Natural killer cell treated with Interleukin-12 subunit alpha and Interleukin-12 subunit beta and Interleukin-15 and Interleukin-18, amount 100 ng/mL, for 72 hours (primary cell): ENCODE results near the gene RNASEL. TPM values are rescaled to one million over a fixed set of nuclear protein-coding genes. Genes with fewer than 3 reads are reported as not detected.

Source experiments
- ATAC-seq, 2 donors: fragments of 150-1000 bp; cut with Tn5 transposase in 1 of 2; sonication (Bioruptor Pico), chemical (Tn5 transposase) in 1 of 2; 2 replicates each; pipeline ENCODE4 v1.10.0; 2021
- DNase-seq: peaks from one replicate; pipeline ENCODE4 v3.0.0; 2022; ENCODE audit warnings: low spot score
- H3K27ac Mint-ChIP-seq, 2 donors: 1 replicate in 1 of 2; 2 replicates in 1 of 2; pipeline ENCODE4 v1.8.0; 2022; ENCODE audit warnings: mixed read lengths in 2 of 2, mild to moderate bottlenecking in 1 of 2, moderate library complexity in 1 of 2
- H3K27me3 Mint-ChIP-seq, 2 donors: 1 replicate in 1 of 2; 2 replicates in 1 of 2; pipeline ENCODE4 v1.8.0; 2022; ENCODE audit warnings: mixed read lengths in 2 of 2
- H3K36me3 Mint-ChIP-seq: one replicate; pipeline ENCODE4 v1.8.0; 2022; ENCODE audit warnings: mixed read lengths
- H3K4me1 Mint-ChIP-seq, 2 donors: 1 replicate in 1 of 2; 2 replicates in 1 of 2; pipeline ENCODE4 v1.8.0; 2022; ENCODE audit warnings: low read depth in 2 of 2, mixed read lengths in 2 of 2, mild to moderate bottlenecking in 1 of 2
- H3K4me3 Mint-ChIP-seq: one replicate; pipeline ENCODE4 v1.8.0; 2022; ENCODE audit warnings: mixed read lengths
- H3K9me3 Mint-ChIP-seq: 2 replicates; pipeline ENCODE4 v1.8.0; 2022; ENCODE audit warnings: mixed read lengths
- total RNA-seq, 2 donors: library from RNA; stranded (reverse); gene quantifications; one replicate each; pipeline ENCODE4 v1.2.3, GENCODE V29; 2022

Gene RNASEL
- total RNA-seq, 2 donors from 2014 or later = 3.0 to 5.1 TPM

DNA sequence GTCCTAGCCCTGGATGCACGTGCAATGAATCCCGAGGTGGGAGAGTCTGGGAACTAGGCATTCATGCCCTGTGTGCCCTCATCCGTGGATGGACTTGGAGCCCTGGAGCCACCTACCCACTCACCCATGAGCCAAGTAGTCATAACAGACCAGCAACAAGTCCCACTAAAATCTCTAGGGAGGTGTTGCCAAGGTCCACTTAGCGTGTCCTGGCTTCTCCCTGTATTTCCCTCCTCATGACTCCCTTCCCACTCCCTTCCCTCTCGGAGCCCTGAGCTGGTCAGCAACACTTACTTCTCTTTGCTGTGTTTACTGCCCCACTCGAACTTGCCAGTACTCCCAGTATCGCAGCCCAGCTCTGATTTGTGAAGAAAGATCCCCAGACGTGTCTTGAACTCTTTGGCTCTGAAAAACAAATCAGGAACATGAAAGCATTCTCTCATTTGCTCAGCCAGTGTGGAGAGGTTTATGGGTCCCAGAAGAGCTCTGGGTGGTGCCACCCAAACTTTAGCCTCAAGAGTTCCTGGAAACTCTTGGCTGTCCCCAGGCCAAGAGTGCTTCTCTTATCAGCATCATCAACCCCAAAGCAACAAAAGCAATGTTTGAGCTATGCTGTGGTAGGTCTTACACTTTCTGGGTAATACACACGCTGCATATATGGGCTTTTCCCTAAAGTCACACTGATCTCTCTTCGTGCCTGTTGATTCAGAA, 14.0 kb upstream of the RNASEL start:
- Mint-ChIP-seq H3K9me3 (no peaks in the 10 kb centered on the region), H3K36me3 (no peaks in the 10 kb centered on the region), H3K27me3 (peaks cover 7 to 14% of the 10 kb centered on the region in 2 donors), H3K27ac (no peak overlapping the region), H3K4me3 (no peak overlapping the region), H3K4me1 (peaks cover 8 to 27% of the 10 kb centered on the region in 2 donors)
- DNase-seq (no peak), ATAC-seq (no peak)

DNA sequence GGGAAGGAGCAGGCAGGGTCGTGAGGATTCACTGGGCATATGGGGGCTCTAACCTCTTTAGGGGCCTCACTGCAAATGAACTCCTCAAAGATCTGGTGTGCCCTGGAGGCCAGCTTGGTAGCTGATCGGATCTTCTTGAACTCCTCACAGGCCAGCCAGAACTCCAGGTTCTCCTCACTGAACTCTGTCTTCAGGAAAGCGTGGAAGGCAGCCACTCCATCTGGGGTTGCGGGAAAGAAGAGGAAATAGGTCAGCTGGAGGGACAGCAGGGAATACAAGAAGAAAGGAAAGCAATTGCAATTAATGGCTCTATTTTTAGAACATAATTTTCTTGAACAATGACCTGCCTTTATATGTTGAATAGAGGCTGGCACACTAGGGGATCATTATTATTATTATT, 12.9 kb upstream of the RNASEL start:
- no peaks in the 10 kb centered on the region for H3K36me3 Mint-ChIP-seq
- no peaks in the 10 kb centered on the region for H3K9me3 Mint-ChIP-seq

DNA sequence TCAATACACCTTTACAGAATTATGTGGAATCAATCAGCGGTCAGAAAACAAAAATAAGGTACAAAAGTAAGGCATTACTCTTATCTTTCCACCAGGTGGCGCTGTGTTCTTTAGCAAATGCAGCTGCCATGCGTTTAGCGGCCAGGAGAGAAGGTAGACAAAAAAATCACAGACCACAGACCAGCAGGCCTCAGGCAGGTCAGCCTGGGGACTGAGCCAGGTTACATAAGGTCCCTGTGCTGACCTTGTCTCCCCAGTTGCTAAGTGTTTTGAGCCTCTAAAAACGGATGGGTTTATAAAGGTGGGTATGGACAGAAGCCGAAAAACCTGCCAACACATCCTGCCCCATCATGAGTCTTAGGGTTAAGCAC, 12.3 kb upstream of the RNASEL start:
- Mint-ChIP-seq H3K4me3 (no peak overlapping the region), H3K9me3 (no peaks in the 10 kb centered on the region), H3K36me3 (no peaks in the 10 kb centered on the region), H3K27ac (no peak overlapping the region), H3K4me1 (peaks cover 0 to 21% of the 10 kb centered on the region in 2 donors), H3K27me3 (no peaks in the 10 kb centered on the region)
- ATAC-seq = no peak
- peak; percentile 80 for DNase-seq

More for the DNA sequence above, 12.9 kb upstream of the RNASEL start:
- Mint-ChIP-seq H3K4me1 (peaks cover 1 to 26% of the 10 kb centered on the region in 2 donors), H3K27ac (no peak overlapping the region), H3K27me3 (peaks cover 2 to 4% of the 10 kb centered on the region in 2 donors), H3K4me3 (no peak overlapping the region)
- ATAC-seq (no peak), DNase-seq (peak; percentile 49)

DNA sequence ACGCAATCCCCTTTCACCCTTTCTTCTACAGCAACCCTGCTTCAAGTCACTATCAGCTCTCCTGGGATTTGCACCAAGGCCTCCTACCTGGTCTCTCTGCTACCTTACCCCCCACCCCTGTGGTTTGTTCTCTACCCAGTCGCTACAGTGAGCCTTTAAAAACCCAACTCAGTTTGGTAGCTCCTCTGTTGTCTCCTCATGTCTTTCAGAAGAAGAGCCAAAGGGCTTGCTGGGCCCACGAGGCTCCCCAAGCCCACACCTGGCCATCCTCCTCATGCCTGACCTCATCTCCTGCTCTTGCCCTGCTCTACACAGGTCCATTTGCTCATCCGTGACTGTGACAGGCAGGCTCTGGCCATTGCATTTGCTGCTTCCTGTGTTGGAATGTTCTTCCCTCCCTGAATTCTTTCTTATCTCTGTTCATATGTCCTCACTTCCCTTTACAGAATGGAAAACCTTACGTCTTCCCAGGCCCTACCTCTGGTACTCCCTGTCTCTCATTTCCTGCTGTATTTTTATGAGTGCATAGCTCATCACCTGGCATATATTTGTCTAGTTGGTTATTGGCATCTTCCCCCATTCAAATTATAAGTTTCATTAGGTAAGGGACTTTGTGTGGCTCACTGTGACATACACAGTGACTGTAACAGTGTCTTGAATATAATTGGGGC, 11.8 kb upstream of the RNASEL start:
- no peak overlapping the region for H3K4me3 Mint-ChIP-seq
- DNase-seq (no peak), ATAC-seq (no peak)
- no peak overlapping the region for H3K27ac Mint-ChIP-seq
- no peaks in the 10 kb centered on the region for H3K9me3 Mint-ChIP-seq
- H3K4me1 Mint-ChIP-seq = peaks cover 0 to 21% of the 10 kb centered on the region in 2 donors
- no peaks in the 10 kb centered on the region for H3K36me3 Mint-ChIP-seq
- no peaks in the 10 kb centered on the region for H3K27me3 Mint-ChIP-seq

DNA sequence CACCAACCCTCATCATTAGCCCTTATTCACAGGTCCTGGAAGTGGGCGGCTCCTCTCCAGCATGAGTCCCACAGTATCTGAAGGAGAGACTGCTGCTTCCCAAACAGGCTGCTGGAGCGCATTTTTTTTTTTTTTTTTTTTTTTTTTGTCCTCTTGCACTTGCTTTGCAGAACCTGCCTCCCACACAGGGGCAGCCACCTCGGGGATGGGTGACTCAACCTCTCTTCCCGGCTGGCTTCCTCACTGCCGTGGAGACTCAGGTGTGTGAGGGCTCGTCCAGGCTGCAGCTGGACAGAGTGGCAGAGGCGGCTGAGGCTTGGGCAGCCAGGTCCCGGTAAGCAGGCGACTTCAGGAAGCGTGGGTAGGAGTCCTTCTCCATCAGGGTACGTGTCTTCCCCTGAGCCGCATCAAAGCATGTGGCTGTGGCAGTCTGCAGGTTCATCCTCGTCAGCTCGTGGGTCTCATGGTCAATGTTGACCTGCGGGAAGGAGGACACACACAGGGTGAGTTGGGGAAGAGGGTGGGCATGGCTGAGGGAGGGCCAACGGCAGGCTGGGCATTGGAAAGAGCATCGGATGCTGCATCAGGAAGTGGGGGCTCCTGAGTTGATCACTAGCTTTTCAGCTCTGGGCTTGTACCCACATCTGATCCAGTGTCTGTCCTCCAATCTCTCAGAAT, 11.1 kb upstream of the RNASEL start:
- no peak for ATAC-seq
- Mint-ChIP-seq H3K36me3 (no peaks in the 10 kb centered on the region), H3K4me3 (no peak overlapping the region), H3K4me1 (peaks cover 0 to 21% of the 10 kb centered on the region in 2 donors), H3K27me3 (no peaks in the 10 kb centered on the region), H3K9me3 (no peaks in the 10 kb centered on the region), H3K27ac (no peak overlapping the region)
- no peak for DNase-seq

DNA sequence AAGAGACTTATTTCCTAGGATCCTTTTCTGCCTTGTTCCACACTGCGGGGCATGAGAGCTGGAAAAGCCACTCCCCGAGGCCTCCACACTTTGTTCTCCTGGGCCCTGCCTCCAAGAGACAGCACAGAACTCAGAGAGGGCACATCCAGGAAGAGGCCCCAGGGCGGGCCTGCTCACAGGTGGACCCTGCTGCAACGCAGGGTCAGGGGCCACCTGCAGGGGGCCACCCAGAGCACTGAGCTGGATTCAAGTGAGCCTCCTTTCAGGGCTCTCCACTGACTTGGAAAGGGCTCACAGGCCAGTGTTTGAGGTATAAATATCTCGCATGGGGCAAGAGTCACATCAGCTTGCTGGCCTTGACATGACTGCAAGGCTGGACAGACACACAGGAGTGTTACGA, 10.3 kb upstream of the RNASEL start:
- Mint-ChIP-seq H3K27me3 (no peaks in the 10 kb centered on the region), H3K4me1 (peaks cover 0 to 17% of the 10 kb centered on the region in 2 donors), H3K27ac (no peak overlapping the region), H3K9me3 (no peaks in the 10 kb centered on the region), H3K36me3 (no peaks in the 10 kb centered on the region), H3K4me3 (no peak overlapping the region)
- no peak for DNase-seq
- ATAC-seq = no peak

DNA sequence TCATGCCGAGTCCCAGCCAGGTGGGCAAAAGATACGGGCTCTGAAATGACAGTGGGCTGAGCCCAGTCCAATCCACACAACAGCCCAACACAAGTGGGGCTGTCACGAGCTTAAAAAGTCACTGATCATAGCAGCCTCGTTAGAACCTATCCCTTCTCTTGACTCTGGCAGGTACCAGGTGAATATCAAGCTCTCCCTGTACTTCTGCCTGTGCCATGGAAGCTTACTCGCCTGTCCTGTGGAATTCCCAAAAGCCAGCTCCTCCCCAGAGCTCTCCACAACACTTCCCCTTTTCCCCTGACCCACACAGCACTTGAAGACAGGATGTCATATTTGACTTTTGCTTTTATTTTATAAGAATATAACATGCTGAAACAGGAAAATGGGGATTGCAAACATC, 9.2 kb upstream of the RNASEL start:
- no peak for ATAC-seq
- peaks cover 0 to 3% of the 10 kb centered on the region in 2 donors for H3K27me3 Mint-ChIP-seq
- H3K4me3 Mint-ChIP-seq = no peak overlapping the region
- H3K9me3 Mint-ChIP-seq = no peaks in the 10 kb centered on the region
- no peak for DNase-seq
- peaks cover 0 to 14% of the 10 kb centered on the region in 2 donors for H3K4me1 Mint-ChIP-seq
- H3K36me3 Mint-ChIP-seq = no peaks in the 10 kb centered on the region
- no peak overlapping the region for H3K27ac Mint-ChIP-seq

DNA sequence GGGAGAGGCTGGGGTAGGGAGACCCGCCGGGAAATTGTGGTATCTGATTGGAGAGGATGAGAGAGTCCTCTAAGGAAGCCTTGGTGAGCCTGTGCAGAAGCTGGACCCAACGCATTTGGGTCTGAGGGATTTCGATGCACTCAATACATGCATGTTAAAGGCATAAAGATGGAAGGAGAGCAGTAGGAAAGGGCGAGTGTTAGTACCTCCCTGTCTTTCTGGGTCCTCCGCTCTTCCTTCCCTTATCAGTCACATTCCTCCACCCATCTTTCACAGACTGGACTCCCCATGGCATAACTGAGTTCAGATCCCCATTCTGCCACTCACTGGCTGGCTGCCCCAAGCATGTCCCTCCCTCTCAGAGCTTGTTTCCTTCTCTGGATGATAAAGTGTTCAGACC, 7.9 kb upstream of the RNASEL start:
- Mint-ChIP-seq H3K27ac (peak overlapping the region in 1 of 2 donors; percentile 69), H3K27me3 (peaks cover 0 to 10% of the 10 kb centered on the region in 2 donors), H3K4me3 (no peak overlapping the region), H3K36me3 (no peaks in the 10 kb centered on the region), H3K9me3 (no peaks in the 10 kb centered on the region), H3K4me1 (peaks cover 0 to 14% of the 10 kb centered on the region in 2 donors)
- ATAC-seq (no peak), DNase-seq (no peak)

DNA sequence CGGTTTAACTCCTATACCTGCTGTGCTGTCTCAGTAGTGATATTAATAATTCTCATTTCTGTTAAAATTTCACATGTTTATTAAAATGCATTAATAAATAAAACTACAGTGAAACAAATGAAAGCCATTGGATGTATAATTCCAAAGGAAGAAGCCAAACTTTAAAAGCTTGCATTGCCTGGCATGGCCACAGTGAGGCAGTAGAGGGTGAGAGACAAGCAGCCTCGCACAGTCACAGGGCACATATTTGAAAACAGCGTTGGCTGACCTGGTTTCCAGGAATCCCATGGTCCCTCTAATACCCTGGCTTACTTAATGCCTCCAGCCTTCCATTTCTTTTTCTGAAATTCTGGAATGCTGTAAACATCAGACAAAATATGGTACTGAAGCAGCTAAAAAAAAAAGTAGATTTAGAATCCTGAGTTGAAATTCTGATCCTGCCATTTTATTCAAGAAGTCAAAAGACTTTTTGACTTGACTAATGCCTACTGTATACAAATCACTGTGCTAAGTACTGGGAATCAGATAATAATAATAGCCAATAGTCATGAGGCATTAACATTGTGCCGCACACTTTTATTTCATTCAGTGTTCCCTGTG, 6.7 kb upstream of the RNASEL start:
- Mint-ChIP-seq H3K36me3 (no peaks in the 10 kb centered on the region), H3K4me1 (peaks cover 0 to 14% of the 10 kb centered on the region in 2 donors), H3K27ac (no peak overlapping the region), H3K9me3 (no peaks in the 10 kb centered on the region), H3K4me3 (no peak overlapping the region), H3K27me3 (peaks cover 0 to 11% of the 10 kb centered on the region in 2 donors)
- DNase-seq = no peak
- ATAC-seq = peak; percentile 62 to 81

DNA sequence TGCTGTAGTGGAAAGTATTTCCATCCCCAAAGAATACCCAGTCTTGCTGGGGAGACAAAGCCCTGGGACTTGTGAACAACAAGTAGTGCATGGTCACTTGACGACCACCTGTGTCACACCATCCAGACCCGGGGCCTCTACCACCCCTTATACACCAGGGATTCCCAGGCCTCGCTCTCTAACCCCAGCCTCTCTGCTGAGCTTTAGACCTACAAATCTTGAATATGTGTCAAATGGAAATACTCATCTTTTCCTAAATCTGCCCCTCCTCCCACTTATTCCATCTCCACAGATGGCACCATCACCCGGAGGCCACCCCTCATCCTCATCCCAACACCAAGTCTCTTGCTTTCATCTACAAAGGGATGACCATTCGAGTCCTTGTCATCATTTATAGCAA, 875 bp upstream of the RNASEL start:
- H3K4me3 Mint-ChIP-seq = peak overlapping the region; percentile 90
- no peaks in the 10 kb centered on the region for H3K9me3 Mint-ChIP-seq
- H3K36me3 Mint-ChIP-seq = no peaks in the 10 kb centered on the region
- DNase-seq (no peak), ATAC-seq (no peak)
- peaks cover 0 to 11% of the 10 kb centered on the region in 2 donors for H3K27me3 Mint-ChIP-seq
- H3K27ac Mint-ChIP-seq = peak overlapping the region; percentile 95 to 100
- H3K4me1 Mint-ChIP-seq = peaks cover 35 to 44% of the 10 kb centered on the region in 2 donors

DNA sequence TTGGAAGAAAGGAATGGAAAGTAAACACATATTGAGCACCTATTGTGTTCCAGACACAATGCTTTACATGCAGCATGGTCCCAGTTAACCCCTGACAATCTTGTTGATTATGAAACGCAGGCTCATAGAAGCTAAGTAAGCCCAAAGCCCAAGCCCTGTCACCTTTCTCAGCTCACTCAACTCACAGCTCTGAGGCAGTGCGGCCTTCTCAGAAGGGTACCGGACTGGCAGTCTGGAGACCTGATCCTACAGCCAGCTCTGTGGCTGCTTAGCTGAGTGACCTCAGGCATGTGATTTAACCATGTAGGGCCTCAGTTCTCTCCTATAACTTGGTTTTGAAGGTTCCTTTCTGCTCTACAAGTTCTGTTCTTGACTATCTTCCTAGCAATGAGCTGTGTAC, 464 bp upstream of the RNASEL start:
- no peaks in the 10 kb centered on the region for H3K9me3 Mint-ChIP-seq
- no peak for DNase-seq
- peak overlapping the region; percentile 90 for H3K4me3 Mint-ChIP-seq
- H3K36me3 Mint-ChIP-seq = no peaks in the 10 kb centered on the region
- peaks cover 0 to 11% of the 10 kb centered on the region in 2 donors for H3K27me3 Mint-ChIP-seq
- H3K4me1 Mint-ChIP-seq = peaks cover 39 to 48% of the 10 kb centered on the region in 2 donors
- peak overlapping the region; percentile 95 to 100 for H3K27ac Mint-ChIP-seq
- no peak for ATAC-seq

DNA sequence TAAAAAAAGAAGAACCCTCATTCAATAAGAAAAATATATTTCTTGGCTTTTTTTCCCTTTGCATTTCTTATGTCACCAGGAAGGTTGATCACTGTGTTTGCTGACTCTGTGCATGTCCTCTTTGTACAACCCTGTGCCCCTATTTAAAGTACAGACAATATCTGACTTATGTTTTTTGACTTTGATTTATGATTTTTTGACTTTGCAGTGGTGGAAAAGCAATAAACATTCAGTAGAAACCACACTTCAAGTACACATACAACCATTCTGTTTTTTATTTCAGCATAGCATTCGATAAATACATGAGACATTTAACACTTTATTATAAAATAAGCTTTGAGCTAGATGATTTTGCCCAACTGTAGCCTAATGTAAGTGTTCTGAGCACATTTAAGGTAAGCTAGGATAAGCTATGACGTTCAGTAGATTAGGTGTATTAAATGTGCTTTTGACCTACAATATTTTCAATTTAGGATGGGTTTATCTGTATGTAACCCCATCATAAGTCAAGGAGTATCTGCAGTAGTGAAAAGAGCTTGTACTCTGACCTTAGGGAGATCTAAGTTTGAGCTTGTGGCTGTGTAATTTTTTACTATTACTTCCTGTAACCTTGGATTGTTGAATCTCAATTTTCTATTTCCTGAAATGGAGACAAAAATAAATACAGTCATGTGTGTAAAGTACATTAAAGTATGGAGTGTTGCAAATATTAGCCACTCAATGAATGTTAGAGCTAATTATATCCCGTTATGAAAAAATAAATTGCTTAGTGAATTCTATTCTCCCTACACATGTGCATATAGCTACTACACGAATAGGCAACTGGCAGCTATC, 1.2 kb downstream of the RNASEL start:
- Mint-ChIP-seq H3K36me3 (no peaks in the 10 kb centered on the region), H3K27ac (peak overlapping the region; percentile 95 to 100), H3K4me3 (peak overlapping the region; percentile 90), H3K27me3 (peaks cover 0 to 6% of the 10 kb centered on the region in 2 donors), H3K9me3 (no peaks in the 10 kb centered on the region), H3K4me1 (peaks cover 46 to 60% of the 10 kb centered on the region in 2 donors)
- ATAC-seq (peak in 1 of 2 donors; percentile 2), DNase-seq (no peak)

DNA sequence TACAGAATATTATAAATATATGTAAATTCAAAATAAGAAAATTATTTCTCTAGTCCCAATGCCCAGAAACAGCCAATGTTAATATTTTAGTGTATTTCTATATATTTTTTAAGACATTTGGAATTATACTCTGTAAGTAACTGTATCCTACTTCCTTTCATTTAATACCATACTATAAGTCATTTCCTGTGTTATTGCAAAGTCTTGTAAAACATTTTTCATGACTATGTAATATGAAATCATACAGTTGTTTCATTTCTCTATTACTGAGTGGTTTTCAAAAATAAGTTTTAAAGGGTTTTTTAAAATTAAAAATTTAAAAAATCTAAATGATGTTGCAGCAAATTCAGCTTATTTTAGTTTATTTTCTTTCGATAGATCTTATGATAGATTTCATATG, 2.0 kb downstream of the RNASEL start:
- no peak overlapping the region for H3K4me3 Mint-ChIP-seq
- DNase-seq (no peak), ATAC-seq (no peak)
- H3K4me1 Mint-ChIP-seq = peaks cover 51 to 64% of the 10 kb centered on the region in 2 donors
- peaks cover 0 to 3% of the 10 kb centered on the region in 2 donors for H3K27me3 Mint-ChIP-seq
- peak overlapping the region in 1 of 2 donors; percentile 100 for H3K27ac Mint-ChIP-seq
- H3K36me3 Mint-ChIP-seq = peaks cover 3% of the 10 kb centered on the region
- H3K9me3 Mint-ChIP-seq = no peaks in the 10 kb centered on the region
